ENCODE data around the gene DSCAM.
"Not testable (repeated sequence)": the region's sequence is repeated elsewhere in the genome, so short reads cannot be mapped to it uniquely, and the experiment has no call there.

The DSCAM gene

GRCh38 chr21:40452548-40452947 lies 394.4 kb downstream of the DSCAM start:
- no peak for DNase-seq
- in situ Hi-C loops (cut with MboI; ENCODE audit: low pct_unique_long_range_greater_than_20kb, low sequenced_read_pairs), result no loop called here

GRCh38 chr21:40447016-40447415 lies 399.9 kb downstream of the DSCAM start:
- DNase-seq, result no peak
- in situ Hi-C loops (cut with MboI; ENCODE audit: low pct_unique_long_range_greater_than_20kb, low sequenced_read_pairs), result no loop called here

GRCh38 chr21:40445349-40445921 lies 401.5 kb downstream of the DSCAM start:
- no peak for DNase-seq
- in situ Hi-C loops (cut with MboI; ENCODE audit: low pct_unique_long_range_greater_than_20kb, low sequenced_read_pairs), result no loop called here

GRCh38 chr21:40439581-40439980 lies 407.4 kb downstream of the DSCAM start:
- in situ Hi-C loops (cut with MboI; ENCODE audit: low pct_unique_long_range_greater_than_20kb, low sequenced_read_pairs); DNase-seq: not testable (repeated sequence)

- in situ Hi-C loops (cut with MboI; ENCODE audit: low pct_unique_long_range_greater_than_20kb, low sequenced_read_pairs), result no loop called here
- no peak for DNase-seq
Observed at GRCh38 chr21:40438616-40439015, 408.3 kb downstream of the DSCAM start.

- in situ Hi-C loops (cut with MboI; ENCODE audit: low pct_unique_long_range_greater_than_20kb, low sequenced_read_pairs), result no loop called here
- no peak for DNase-seq
Observed at GRCh38 chr21:40436261-40436660, 410.7 kb downstream of the DSCAM start.

- DNase-seq, result no peak
- in situ Hi-C loops (cut with MboI; ENCODE audit: low pct_unique_long_range_greater_than_20kb, low sequenced_read_pairs), result no loop called here
Observed at GRCh38 chr21:40433538-40433937, 413.4 kb downstream of the DSCAM start.

GRCh38 chr21:40425981-40426380 lies 421.0 kb downstream of the DSCAM start:
- in situ Hi-C loops (cut with MboI; ENCODE audit: low pct_unique_long_range_greater_than_20kb, low sequenced_read_pairs), result no loop called here
- no peak for DNase-seq

- in situ Hi-C loops (cut with MboI; ENCODE audit: low pct_unique_long_range_greater_than_20kb, low sequenced_read_pairs), result no loop called here
- no peak for DNase-seq
Observed at GRCh38 chr21:40422896-40423635, 423.9 kb downstream of the DSCAM start.

GRCh38 chr21:40421121-40421520 lies 425.8 kb downstream of the DSCAM start:
- in situ Hi-C loops (cut with MboI; ENCODE audit: low pct_unique_long_range_greater_than_20kb, low sequenced_read_pairs), result no loop called here
- DNase-seq, result no peak

GRCh38 chr21:40416572-40416971 lies 430.4 kb downstream of the DSCAM start:
- in situ Hi-C loops (cut with MboI; ENCODE audit: low pct_unique_long_range_greater_than_20kb, low sequenced_read_pairs), result no loop called here

GRCh38 chr21:40408561-40408960 lies 438.4 kb downstream of the DSCAM start:
- no peak for DNase-seq
- in situ Hi-C loops (cut with MboI; ENCODE audit: low pct_unique_long_range_greater_than_20kb, low sequenced_read_pairs), result no loop called here

More at GRCh38 chr21:40416572-40416971, 430.4 kb downstream of the DSCAM start:
- DNase-seq, result no peak

GRCh38 chr21:40404396-40404800 lies 442.6 kb downstream of the DSCAM start:
- in situ Hi-C loops (cut with MboI; ENCODE audit: low pct_unique_long_range_greater_than_20kb, low sequenced_read_pairs), result no loop called here
- no peak for DNase-seq

- no peak for DNase-seq
- in situ Hi-C loops (cut with MboI; ENCODE audit: low pct_unique_long_range_greater_than_20kb, low sequenced_read_pairs), result no loop called here
Observed at GRCh38 chr21:40402884-40403582, 443.9 kb downstream of the DSCAM start.

- no peak for DNase-seq
- in situ Hi-C loops (cut with MboI; ENCODE audit: low pct_unique_long_range_greater_than_20kb, low sequenced_read_pairs), result no loop called here
Observed at GRCh38 chr21:40395732-40396131, 451.2 kb downstream of the DSCAM start.

- in situ Hi-C loops (cut with MboI; ENCODE audit: low pct_unique_long_range_greater_than_20kb, low sequenced_read_pairs), result no loop called here
Observed at GRCh38 chr21:40393066-40393465, 453.9 kb downstream of the DSCAM start.

GRCh38 chr21:40388046-40388445 lies 458.9 kb downstream of the DSCAM start:
- DNase-seq, result no peak
- in situ Hi-C loops (cut with MboI; ENCODE audit: low pct_unique_long_range_greater_than_20kb, low sequenced_read_pairs), result no loop called here

More at GRCh38 chr21:40393066-40393465, 453.9 kb downstream of the DSCAM start:
- no peak for DNase-seq

- in situ Hi-C loops (cut with MboI; ENCODE audit: low pct_unique_long_range_greater_than_20kb, low sequenced_read_pairs), result no loop called here
- no peak for DNase-seq
Observed at GRCh38 chr21:40386981-40387747, 459.8 kb downstream of the DSCAM start.

GRCh38 chr21:40386294-40386911 lies 460.6 kb downstream of the DSCAM start:
- in situ Hi-C loops (cut with MboI; ENCODE audit: low pct_unique_long_range_greater_than_20kb, low sequenced_read_pairs), result no loop called here
- DNase-seq, result peak; percentile 34
